Prostate gland (tissue), 2 donors: ENCODE measurements around the gene POLR3E. TPM values are rescaled to one million over a fixed set of nuclear protein-coding genes. Genes with fewer than 3 reads are reported as not detected.

Experiments used
- DNase-seq: peaks from one replicate; pipeline ENCODE4 v3.0.0-alpha.2; 2019; ENCODE audit warnings: low spot score
- H3K27ac ChIP-seq, 2 donors: fragments of 200-600 bp; sonication (generic); 2 replicates each; pipeline ENCODE4 v1.5.1; 2017 to 2019
- H3K27me3 ChIP-seq: fragments of 200-600 bp; sonication (generic); replicated peaks from 2 replicates; pipeline ENCODE4 v1.5.1; 2019; ENCODE audit not compliant: insufficient read depth
- H3K36me3 ChIP-seq, 2 donors: fragments of 200-600 bp; sonication (generic); 1 replicate in 1 of 2; 2 replicates in 1 of 2; pipeline versions ENCODE4 v1.5.1 to v1.8.1; 2017 to 2019
- H3K4me1 ChIP-seq: fragments of 200-600 bp; sonication (generic); replicated peaks from 2 replicates; pipeline ENCODE4 v1.5.1; 2019
- H3K4me3 ChIP-seq, 2 donors: fragments of 200-600 bp; sonication (generic); 2 replicates each; pipeline ENCODE4 v1.5.1; 2017 to 2019
- H3K9me3 ChIP-seq: fragments of 200-600 bp; sonication (generic); 2 replicates; pipeline ENCODE4 v1.5.1; 2017
- POLR2A ChIP-seq: fragments of 450-650 bp; IDR thresholded peaks from one replicate; pipeline ENCODE4 v1.6.1; 2016; ENCODE audit warnings: antibody characterized with exemption, mild to moderate bottlenecking
- POLR2AphosphoS5 ChIP-seq: sonication (generic); formaldehyde crosslinking; IDR thresholded peaks from one replicate; pipeline ENCODE4 v1.6.1; 2017; ENCODE audit warnings: antibody characterized with exemption
- WGBS: methylation state at CpG from one replicate; pipeline ENCODE4 v1.1.5; 2018; 5-methylcytosine and 5-hydroxymethylcytosine counted together
- intact Hi-C: fragments of 100-400 bp; cut with DNase I; formaldehyde crosslinking; loops from one replicate; pipeline ENCODE4 v1.14.2; 2022
- total RNA-seq, 2 donors: library from RNA; depleted of rRNA; stranded (reverse); fragments of >200 nt; gene quantifications; one replicate each; pipeline ENCODE4 v1.1.0, GENCODE V29; 2016
- TF ChIP-seq, protein P1 (sequence below), 4 experiments: fragments of 200-600 bp in 2 of 4; fragments of 450-650 bp in 2 of 4; sonication (generic) in 2 of 4; IDR thresholded peaks; 1 replicate in 3 of 4; 2 replicates in 1 of 4; pipeline ENCODE4 v1.5.1; 2016 to 2019; ENCODE audit warnings: antibody characterized with exemption in 4 of 4, mild to moderate bottlenecking in 2 of 4, moderate library complexity in 2 of 4

POLR3E gene
- total RNA-seq, 2 donors from 2014 or later = 52.3 to 61.7 TPM

- Histone ChIP-seq H3K27me3 (no peaks in the 10 kb centered on the region), H3K9me3 (no peaks in the 10 kb centered on the region), H3K4me1 (no peaks in the 10 kb centered on the region), H3K36me3 (no peaks in the 10 kb centered on the region), H3K4me3 (no peak overlapping the region), H3K27ac (peak overlapping the region; percentile 7 to 38)
- TF ChIP-seq POLR2AphosphoS5 = no peak
- TF ChIP-seq, protein P1, sequence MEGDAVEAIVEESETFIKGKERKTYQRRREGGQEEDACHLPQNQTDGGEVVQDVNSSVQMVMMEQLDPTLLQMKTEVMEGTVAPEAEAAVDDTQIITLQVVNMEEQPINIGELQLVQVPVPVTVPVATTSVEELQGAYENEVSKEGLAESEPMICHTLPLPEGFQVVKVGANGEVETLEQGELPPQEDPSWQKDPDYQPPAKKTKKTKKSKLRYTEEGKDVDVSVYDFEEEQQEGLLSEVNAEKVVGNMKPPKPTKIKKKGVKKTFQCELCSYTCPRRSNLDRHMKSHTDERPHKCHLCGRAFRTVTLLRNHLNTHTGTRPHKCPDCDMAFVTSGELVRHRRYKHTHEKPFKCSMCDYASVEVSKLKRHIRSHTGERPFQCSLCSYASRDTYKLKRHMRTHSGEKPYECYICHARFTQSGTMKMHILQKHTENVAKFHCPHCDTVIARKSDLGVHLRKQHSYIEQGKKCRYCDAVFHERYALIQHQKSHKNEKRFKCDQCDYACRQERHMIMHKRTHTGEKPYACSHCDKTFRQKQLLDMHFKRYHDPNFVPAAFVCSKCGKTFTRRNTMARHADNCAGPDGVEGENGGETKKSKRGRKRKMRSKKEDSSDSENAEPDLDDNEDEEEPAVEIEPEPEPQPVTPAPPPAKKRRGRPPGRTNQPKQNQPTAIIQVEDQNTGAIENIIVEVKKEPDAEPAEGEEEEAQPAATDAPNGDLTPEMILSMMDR (IDR thresholded peaks at IDR 0.05) = no peak
- TF ChIP-seq POLR2A = no peak
- no peak for DNase-seq
- 64% methylated on average over 2 of the region's 2 CpGs for WGBS
- intact Hi-C loops = loop anchor here (5.0 kb wide), 3 partner anchors 48 to 178 kb away; no protein-coding TSS in a partner anchor
Observed at GRCh38 chr16:22370038-22370820, 73.0 kb downstream of the POLR3E start.

DNA sequence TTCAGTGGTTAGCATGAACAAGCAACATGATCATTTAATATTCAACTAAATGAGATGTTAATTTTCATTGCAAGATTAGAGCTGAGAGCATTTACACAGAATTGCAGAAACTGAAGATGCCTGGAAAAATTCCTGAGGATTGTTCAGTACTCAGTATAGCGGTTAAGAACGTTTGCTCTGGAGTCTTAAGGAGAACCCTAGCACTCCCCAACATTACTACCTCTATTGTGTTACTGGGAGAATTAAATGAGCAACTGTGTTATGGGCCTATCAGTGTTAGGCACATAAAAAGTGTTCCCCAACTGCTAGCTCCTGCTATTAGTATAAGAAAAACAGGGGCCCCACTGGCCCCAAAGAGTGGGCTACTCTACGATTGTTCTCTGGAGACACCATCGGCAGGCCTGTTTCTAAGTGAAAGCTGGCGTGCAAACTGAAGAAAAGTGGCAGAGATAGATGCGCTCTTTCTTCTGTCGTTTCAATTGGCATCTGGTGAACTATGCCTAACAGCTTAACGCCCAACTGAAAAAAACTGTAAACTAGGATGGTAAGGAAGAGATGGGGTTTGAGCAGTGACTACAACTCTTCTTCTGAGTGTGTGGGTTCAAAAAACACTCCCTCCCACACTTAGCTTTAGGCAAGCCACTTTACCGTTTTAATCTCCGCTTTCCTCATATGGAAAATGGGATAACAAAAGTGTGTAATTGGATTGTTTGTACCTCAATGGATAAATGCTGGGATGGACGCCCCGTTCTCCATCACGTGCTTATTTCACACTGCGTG lies 75.9 kb downstream of the POLR3E start:
- intact Hi-C loops = loop anchor here (5.0 kb wide), 3 partner anchors 51 to 181 kb away; no protein-coding TSS in a partner anchor
- Histone ChIP-seq H3K27me3 (no peaks in the 10 kb centered on the region), H3K9me3 (no peaks in the 10 kb centered on the region), H3K4me3 (peak overlapping the region; percentile 88 to 89), H3K4me1 (no peaks in the 10 kb centered on the region), H3K27ac (peak overlapping the region; percentile 82 to 88), H3K36me3 (no peaks in the 10 kb centered on the region)
- DNase-seq = no peak
- WGBS = 42% methylated on average over 14 of the region's 14 CpGs
- TF ChIP-seq POLR2A (no peak), POLR2AphosphoS5 (no peak)
- TF ChIP-seq, protein P1 (IDR thresholded peaks at IDR 0.05) = no peak

GRCh38 chr16:22373662-22374310 lies 76.6 kb downstream of the POLR3E start:
- Histone ChIP-seq H3K27ac (peak overlapping the region; percentile 82 to 88), H3K36me3 (no peaks in the 10 kb centered on the region), H3K4me3 (peak overlapping the region; percentile 88 to 89), H3K9me3 (no peaks in the 10 kb centered on the region), H3K4me1 (no peaks in the 10 kb centered on the region), H3K27me3 (no peaks in the 10 kb centered on the region)
- intact Hi-C loops = loop anchor here (5.0 kb wide), 3 partner anchors 51 to 181 kb away; no protein-coding TSS in a partner anchor
- TF ChIP-seq POLR2AphosphoS5 = no peak
- WGBS = under 1% methylated on average over 49 of the region's 51 CpGs
- DNase-seq = peak; percentile 41

GRCh38 chr16:22374311-22375116 lies 77.3 kb downstream of the POLR3E start, which contains the start of gene CDR2:
CDR2 (minus strand) TSS chr16:22374619; CDS start chr16:22374309, 310 bp downstream.
- TF ChIP-seq, protein P1 (IDR thresholded peaks at IDR 0.05) = peak in 1 of 4 experiments; percentile 6
- TF ChIP-seq POLR2AphosphoS5 = peak; percentile 93
- peak; percentile 89 for TF ChIP-seq POLR2A
- intact Hi-C loops = loop anchor here (5.0 kb wide), 3 partner anchors 52 to 182 kb away; no protein-coding TSS in a partner anchor
- peak within 1 kb of the TSS; percentile 82 to 88 for H3K27ac ChIP-seq
- H3K27me3 ChIP-seq = no peaks in the 10 kb centered on the region
- WGBS = under 1% methylated on average over 61 of the region's 96 CpGs
- no peaks in the 10 kb centered on the region for H3K36me3 ChIP-seq
- no peaks in the 10 kb centered on the region for H3K9me3 ChIP-seq
- H3K4me1 ChIP-seq = no peaks in the 10 kb centered on the region
- peak; percentile 98 for DNase-seq
- H3K4me3 ChIP-seq = peak within 1 kb of the TSS; percentile 88 to 89
